ENCODE measurements around the gene AKAP11. TPM values are rescaled to one million over a fixed set of nuclear protein-coding genes. Genes with fewer than 3 reads are reported as not detected.

The AKAP11 gene
- total RNA-seq, 1 donor from 2014 or later: 30.6 TPM

DNA sequence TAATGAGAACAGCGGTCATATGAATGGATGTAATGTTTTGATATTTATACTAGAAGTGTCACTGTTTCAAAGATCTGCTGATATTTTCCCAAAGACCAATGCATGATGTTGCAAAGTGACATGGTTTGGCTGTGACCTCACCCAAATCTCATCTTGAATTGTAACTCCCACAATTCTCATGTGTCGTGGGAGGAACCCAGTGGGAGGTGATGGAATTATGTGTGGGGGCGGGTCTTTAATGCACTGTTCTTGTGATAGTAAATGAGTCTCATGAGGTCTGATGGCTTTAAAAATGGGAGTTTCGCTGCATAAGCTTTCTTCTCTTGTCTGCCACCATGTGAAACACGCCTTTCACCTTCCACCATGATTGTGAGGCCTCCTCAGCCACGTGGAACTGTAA lies 98.3 kb downstream of the AKAP11 start:
- no peak for DNase-seq (ENCODE audit: low spot score, unreplicated experiment)
- no peaks in the 10 kb centered on the region for H3K27me3 Mint-ChIP-seq
- H3K9me3 Mint-ChIP-seq (ENCODE audit: low read depth): no peaks in the 10 kb centered on the region
- H3K27ac Mint-ChIP-seq: no peak overlapping the region
- H3K4me1 Mint-ChIP-seq (ENCODE audit: low read depth): no peaks in the 10 kb centered on the region
- H3K36me3 Mint-ChIP-seq (ENCODE audit: insufficient read depth): no peaks in the 10 kb centered on the region
- no peak overlapping the region for H3K4me3 Mint-ChIP-seq (ENCODE audit: low read depth)
- TF ChIP-seq, protein P1, sequence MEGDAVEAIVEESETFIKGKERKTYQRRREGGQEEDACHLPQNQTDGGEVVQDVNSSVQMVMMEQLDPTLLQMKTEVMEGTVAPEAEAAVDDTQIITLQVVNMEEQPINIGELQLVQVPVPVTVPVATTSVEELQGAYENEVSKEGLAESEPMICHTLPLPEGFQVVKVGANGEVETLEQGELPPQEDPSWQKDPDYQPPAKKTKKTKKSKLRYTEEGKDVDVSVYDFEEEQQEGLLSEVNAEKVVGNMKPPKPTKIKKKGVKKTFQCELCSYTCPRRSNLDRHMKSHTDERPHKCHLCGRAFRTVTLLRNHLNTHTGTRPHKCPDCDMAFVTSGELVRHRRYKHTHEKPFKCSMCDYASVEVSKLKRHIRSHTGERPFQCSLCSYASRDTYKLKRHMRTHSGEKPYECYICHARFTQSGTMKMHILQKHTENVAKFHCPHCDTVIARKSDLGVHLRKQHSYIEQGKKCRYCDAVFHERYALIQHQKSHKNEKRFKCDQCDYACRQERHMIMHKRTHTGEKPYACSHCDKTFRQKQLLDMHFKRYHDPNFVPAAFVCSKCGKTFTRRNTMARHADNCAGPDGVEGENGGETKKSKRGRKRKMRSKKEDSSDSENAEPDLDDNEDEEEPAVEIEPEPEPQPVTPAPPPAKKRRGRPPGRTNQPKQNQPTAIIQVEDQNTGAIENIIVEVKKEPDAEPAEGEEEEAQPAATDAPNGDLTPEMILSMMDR (IDR thresholded peaks at IDR 0.05; ENCODE audit: unreplicated experiment): no peak

Other genes with a start within 250 kb of the AKAP11 start
- 5.3 and 6.3 TPM in 2 replicates for gene DGKH, start 223.5 kb upstream of the AKAP11 start, total RNA-seq

All from progenitor cell of endocrine pancreas (in vitro differentiated cells).